ENCODE results near the gene PLS3.

Gene PLS3

GRCh38 chrX:115696939-115697338, 136.0 kb downstream of the PLS3 start:
- no peak for DNase-seq

- DNase-seq, result no peak
Observed at GRCh38 chrX:115697806-115698205, 136.8 kb downstream of the PLS3 start.
